Right atrium auricular region (tissue), 2 donors: ENCODE results near the gene UBXN4. TPM values are rescaled to one million over a fixed set of nuclear protein-coding genes. Genes with fewer than 3 reads are reported as not detected.
"Not testable (repeated sequence)": the region's sequence is repeated elsewhere in the genome, so short reads cannot be mapped to it uniquely, and the experiment has no call there.

Source experiments
- DNase-seq: peaks from one replicate; pipeline ENCODE4 v3.0.0-alpha.2; 2019; ENCODE audit warnings: low spot score
- H3K27ac ChIP-seq, 2 donors: fragments of 200-600 bp; sonication (generic); 1 replicate in 1 of 2; 2 replicates in 1 of 2; pipeline ENCODE4 v1.5.1; 2016 to 2019
- H3K27me3 ChIP-seq, 2 donors: fragments of 200-600 bp; sonication (generic); one replicate each; pipeline versions ENCODE4 v1.5.1 to v1.6.0; 2017 to 2019
- H3K36me3 ChIP-seq: fragments of 200-600 bp; sonication (generic); one replicate; pipeline ENCODE4 v1.5.1; 2016
- H3K4me1 ChIP-seq, 2 donors: fragments of 200-600 bp; sonication (generic); one replicate each; pipeline versions ENCODE4 v1.5.1 to v1.6.0; 2017 to 2019
- H3K4me3 ChIP-seq, 2 donors: fragments of 200-600 bp; sonication (generic); 1 replicate in 1 of 2; 2 replicates in 1 of 2; pipeline ENCODE4 v1.5.1; 2017 to 2019; ENCODE audit warnings: mild to moderate bottlenecking in 1 of 2, moderate library complexity in 1 of 2
- H3K9me3 ChIP-seq, 2 donors: fragments of 200-600 bp; sonication (generic); one replicate each; pipeline ENCODE4 v1.5.1; 2019
- total RNA-seq, 2 donors: library from RNA; depleted of rRNA; stranded (reverse); fragments of >200 nt; gene quantifications; one replicate each; pipeline ENCODE4 v1.1.0, GENCODE V29; 2016
- TF ChIP-seq, protein P1 (sequence below), 2 donors: fragments of 200-600 bp; sonication (generic); IDR thresholded peaks; one replicate each; pipeline ENCODE4 v1.5.1; 2019; ENCODE audit warnings: antibody characterized with exemption in 2 of 2

UBXN4 gene
- total RNA-seq, 2 donors from 2014 or later = 37.5 to 48.7 TPM

DNA sequence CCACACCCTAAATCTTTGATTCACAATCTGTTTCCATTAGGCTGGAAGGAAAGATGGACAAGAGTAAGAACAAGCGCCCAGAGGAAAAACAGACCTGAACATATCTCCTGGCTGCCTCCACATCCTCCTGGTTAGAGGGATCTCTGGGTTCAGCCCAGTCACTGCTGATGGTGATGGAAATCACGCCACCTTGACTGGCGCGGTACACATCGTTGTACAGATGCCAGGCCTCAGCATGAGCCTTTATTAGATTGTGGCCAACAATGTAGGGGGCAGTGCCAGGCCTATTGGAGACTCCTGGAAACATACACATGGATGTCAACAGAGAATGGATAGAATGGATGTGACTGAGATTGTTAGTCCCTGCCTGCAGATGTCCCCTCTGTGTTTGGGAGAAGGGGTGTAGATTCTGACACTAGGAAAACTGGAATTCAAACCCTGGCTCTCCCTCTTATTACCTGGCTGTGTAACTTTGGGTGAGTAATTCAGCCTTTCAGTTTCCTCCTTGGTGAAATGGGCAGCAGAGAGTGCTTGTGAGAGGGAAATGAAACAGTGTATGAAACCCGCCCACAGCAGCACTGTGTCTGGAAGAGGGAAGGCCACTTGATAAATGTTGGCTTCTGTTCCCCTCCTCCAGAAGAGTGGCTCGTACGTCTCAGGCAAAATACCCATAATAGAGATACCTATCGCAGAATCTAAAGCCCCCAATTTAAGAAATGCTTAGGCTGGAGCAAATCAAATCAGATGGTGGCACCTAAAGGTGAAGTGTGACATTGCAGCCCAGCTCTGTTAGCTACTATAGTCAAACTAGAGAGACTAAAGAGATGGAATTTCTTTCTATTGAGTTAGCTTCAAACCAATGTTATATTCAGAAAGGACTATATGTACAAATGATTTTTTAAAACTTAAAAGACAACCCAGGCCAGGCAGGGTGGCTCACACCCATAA, 59.1 kb downstream of the UBXN4 start:
- no peaks in the 10 kb centered on the region for H3K27me3 ChIP-seq
- no peak overlapping the region for H3K4me3 ChIP-seq
- TF ChIP-seq, protein P1, sequence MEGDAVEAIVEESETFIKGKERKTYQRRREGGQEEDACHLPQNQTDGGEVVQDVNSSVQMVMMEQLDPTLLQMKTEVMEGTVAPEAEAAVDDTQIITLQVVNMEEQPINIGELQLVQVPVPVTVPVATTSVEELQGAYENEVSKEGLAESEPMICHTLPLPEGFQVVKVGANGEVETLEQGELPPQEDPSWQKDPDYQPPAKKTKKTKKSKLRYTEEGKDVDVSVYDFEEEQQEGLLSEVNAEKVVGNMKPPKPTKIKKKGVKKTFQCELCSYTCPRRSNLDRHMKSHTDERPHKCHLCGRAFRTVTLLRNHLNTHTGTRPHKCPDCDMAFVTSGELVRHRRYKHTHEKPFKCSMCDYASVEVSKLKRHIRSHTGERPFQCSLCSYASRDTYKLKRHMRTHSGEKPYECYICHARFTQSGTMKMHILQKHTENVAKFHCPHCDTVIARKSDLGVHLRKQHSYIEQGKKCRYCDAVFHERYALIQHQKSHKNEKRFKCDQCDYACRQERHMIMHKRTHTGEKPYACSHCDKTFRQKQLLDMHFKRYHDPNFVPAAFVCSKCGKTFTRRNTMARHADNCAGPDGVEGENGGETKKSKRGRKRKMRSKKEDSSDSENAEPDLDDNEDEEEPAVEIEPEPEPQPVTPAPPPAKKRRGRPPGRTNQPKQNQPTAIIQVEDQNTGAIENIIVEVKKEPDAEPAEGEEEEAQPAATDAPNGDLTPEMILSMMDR (IDR thresholded peaks at IDR 0.05) = no peak
- peaks cover 0 to 15% of the 10 kb centered on the region in 2 donors for H3K4me1 ChIP-seq
- no peak for DNase-seq
- H3K9me3 ChIP-seq = peaks cover 0 to 8% of the 10 kb centered on the region in 2 donors
- H3K27ac ChIP-seq = no peak overlapping the region
- H3K36me3 ChIP-seq = no peaks in the 10 kb centered on the region

DNA sequence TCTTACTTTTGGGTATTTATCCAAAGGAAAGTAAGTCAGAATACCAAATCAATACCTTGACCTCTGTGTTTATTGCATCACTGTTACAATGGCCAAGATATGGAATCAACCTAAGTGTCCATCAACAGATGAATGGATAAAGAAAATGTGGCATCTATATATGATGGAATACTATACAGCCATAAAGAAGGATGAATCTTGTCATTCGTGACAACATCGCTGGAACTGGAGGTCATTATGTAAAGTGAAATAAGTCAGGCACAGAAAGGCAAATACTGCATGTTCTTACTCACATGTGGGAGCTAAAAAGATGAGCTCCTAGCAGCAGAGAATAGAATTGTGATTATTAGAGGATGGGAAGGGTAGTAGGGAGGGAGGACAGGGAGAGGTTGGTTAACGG, 60.7 kb downstream of the UBXN4 start:
- Histone ChIP-seq H3K9me3 (peaks cover 0 to 8% of the 10 kb centered on the region in 2 donors), H3K27me3 (no peaks in the 10 kb centered on the region), H3K4me1 (peaks cover 0 to 13% of the 10 kb centered on the region in 2 donors), H3K36me3 (no peaks in the 10 kb centered on the region), H3K4me3 (no peak overlapping the region), H3K27ac (no peak overlapping the region)
- DNase-seq = no peak
- TF ChIP-seq, protein P1 (IDR thresholded peaks at IDR 0.05) = no peak

DNA sequence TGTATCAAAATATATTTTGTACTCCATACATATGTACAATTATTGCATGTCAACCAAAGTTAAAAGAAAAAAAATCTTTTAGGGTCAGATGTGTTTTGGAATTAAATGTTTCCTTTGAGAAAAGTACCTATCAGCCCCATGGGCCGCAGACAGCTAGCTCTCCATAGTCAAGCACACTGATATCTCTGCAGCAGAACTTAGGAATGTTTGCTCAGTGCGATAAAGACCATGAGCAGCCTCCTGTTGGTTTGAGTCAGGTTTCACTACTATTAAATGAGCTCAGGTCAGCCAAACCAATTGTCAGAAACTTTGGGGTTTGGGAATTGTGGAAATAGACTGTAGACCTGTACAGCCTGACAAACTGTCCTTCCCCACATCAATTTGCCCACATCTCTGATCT, 61.6 kb downstream of the UBXN4 start:
- H3K4me1 ChIP-seq = peaks cover 0 to 4% of the 10 kb centered on the region in 2 donors

DNA sequence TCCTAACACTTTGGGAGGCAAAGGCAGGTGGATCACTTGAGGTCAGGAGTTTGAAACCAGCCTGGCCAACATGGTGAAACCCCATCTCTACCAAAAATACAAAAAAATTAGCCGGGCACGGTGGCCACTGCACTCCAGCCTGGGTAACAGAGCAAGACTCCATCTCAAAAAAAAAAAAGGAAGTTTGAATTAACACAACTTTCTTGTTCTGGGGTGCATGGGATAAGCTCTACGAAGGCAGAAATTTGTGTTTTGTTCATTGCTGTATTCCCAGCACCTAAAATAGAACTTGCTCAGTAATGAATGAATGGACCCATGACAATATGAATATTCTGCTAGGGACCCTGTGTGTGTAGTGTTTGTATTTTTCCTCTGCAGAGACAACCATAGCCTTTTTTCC, 66.2 kb downstream of the UBXN4 start:
- not testable (repeated sequence) for H3K27me3 ChIP-seq, H3K27ac ChIP-seq, H3K9me3 ChIP-seq, H3K36me3 ChIP-seq, DNase-seq, H3K4me3 ChIP-seq, H3K4me1 ChIP-seq

More for the DNA sequence above, 61.6 kb downstream of the UBXN4 start:
- TF ChIP-seq, protein P1 (IDR thresholded peaks at IDR 0.05) = no peak
- Histone ChIP-seq H3K27me3 (no peaks in the 10 kb centered on the region), H3K9me3 (peaks cover 0 to 8% of the 10 kb centered on the region in 2 donors), H3K4me3 (no peak overlapping the region), H3K36me3 (no peaks in the 10 kb centered on the region), H3K27ac (no peak overlapping the region)
- no peak for DNase-seq

DNA sequence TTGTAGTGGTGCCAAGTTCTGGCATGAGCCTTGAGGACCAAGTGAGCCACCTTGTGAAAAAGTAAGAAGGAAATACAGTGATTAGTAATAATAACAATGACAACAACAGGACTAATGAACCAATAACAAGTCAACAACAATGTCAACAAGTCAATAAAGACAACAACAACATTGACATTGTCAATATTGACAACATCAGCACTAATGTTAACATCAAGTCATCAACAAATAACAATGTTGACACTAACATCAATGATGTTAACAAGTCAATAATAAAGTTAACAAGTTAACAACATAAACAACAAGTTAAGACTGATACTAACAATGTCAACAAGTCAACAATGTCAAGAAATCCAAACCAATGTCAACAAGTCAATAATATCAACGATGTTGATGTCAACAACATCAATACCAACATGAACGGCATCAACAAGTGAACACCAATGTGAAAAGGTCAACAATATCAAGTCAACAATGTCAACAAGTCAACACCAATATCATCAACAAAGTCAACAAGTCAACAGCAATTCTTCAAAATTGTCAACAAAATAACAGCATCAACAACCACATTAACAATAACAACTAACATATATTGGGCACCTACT, 71.4 kb downstream of the UBXN4 start:
- H3K27ac ChIP-seq = no peak overlapping the region
- DNase-seq = no peak
- H3K27me3 ChIP-seq = no peaks in the 10 kb centered on the region
- H3K9me3 ChIP-seq = no peaks in the 10 kb centered on the region
- H3K36me3 ChIP-seq = no peaks in the 10 kb centered on the region
- no peaks in the 10 kb centered on the region for H3K4me1 ChIP-seq
- H3K4me3 ChIP-seq = no peak overlapping the region
- TF ChIP-seq, protein P1 (IDR thresholded peaks at IDR 0.05) = no peak

DNA sequence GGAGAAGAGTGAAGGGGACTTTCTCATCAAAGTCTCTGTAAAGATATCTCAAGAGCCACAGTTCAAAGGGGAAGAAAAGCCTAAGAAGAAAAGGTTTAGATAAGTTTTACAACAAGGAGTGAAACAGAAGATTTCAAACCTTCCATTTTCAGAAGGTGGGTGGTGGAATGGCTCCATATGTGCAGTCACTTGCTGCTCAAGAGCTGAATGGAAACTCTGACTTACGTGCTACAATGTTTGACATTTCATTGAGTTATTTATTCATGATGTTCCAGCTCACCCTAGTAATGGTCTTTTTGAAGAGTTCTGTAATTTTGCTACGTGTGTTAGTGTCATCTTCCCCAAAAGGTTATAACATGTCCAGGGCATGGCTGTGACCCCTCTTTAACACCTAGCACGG, 73.6 kb downstream of the UBXN4 start:
- H3K4me1 ChIP-seq = no peaks in the 10 kb centered on the region
- DNase-seq = no peak
- no peaks in the 10 kb centered on the region for H3K36me3 ChIP-seq
- TF ChIP-seq, protein P1 (IDR thresholded peaks at IDR 0.05) = no peak
- no peak overlapping the region for H3K4me3 ChIP-seq
- no peaks in the 10 kb centered on the region for H3K9me3 ChIP-seq
- H3K27me3 ChIP-seq = no peaks in the 10 kb centered on the region
- no peak overlapping the region for H3K27ac ChIP-seq
